NCI-H1092 (cell line): ENCODE data around the gene TMEM178B.
A peak's percentile ranks its signal among the peaks of the same experiment; 100 is the strongest.
"Not testable (repeated sequence)": the region's sequence is repeated elsewhere in the genome, so short reads cannot be mapped to it uniquely, and the experiment has no call there.

Experiments used
- DNase-seq: peaks from one replicate; lab custom pipeline; 2025; lab: John Stamatoyannopoulos, UW

TMEM178B gene

DNA sequence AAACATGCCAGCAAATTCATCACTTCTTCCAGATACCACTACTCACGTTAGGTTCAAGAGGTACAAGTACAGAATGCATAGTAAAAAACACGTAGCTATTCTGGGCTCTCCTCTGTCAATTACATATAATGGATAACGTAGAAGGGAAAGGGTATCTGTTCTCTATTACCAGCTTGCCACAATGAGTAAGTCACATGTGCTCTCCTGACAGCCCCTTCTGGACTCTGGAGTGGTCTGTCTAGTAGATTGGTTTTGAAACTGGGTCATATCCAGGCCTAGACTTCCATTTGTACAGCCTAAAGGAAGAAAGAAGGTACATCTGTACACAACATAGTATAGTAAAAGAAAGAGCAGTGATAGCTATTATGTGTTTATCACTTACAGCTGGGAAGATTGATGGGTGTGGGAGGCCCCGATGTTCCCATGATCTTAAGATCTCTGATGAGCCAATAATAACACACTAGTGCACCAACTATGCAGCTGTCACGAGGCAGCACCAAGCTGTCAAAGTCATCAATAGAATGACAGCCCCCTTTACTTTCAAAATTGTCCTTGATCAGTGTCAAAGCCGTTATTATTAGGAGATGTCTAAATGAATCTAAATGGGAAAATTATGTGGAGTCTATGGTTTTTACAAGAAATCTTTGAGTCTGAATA lies 315.4 kb downstream of the TMEM178B start:
- DNase-seq: no peak

DNA sequence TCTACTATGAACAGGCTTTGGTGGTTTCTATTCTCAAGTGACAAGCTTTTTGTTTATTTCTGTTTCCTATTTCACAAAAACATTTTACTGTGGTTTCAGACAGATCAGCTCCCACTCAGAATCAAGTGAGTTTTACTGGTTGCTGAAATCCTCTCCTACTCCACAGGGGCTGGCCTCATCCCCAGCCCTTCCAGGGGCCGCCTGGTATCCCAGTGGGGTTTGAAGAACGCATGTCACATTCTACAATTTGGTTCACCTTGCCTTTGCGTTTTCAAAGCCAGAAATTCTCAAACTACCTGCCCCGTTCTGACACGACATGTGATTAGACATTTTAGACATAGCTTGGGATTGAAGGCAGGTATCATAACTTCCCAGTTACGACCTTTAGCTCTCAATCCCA lies 316.5 kb downstream of the TMEM178B start:
- DNase-seq: no peak

DNA sequence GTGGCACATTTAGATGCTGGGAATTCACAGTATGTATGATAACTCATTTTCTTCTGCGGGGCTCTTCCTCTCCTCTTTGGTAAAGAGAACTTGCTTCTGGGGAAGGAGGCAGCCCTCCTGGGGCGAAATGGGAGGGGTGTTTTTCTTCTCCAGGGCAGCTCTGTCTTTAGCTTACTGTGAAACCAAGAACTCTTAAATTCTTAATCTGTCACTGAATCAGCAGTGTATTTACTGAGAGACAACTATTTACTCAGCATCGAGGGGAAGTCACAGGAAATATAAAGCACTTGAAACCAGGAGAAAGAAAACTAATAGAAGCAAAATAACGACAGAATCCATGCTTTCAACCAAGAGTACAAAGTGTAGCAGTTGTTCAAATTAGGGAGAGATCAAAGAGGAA lies 319.2 kb downstream of the TMEM178B start:
- DNase-seq: no peak

DNA sequence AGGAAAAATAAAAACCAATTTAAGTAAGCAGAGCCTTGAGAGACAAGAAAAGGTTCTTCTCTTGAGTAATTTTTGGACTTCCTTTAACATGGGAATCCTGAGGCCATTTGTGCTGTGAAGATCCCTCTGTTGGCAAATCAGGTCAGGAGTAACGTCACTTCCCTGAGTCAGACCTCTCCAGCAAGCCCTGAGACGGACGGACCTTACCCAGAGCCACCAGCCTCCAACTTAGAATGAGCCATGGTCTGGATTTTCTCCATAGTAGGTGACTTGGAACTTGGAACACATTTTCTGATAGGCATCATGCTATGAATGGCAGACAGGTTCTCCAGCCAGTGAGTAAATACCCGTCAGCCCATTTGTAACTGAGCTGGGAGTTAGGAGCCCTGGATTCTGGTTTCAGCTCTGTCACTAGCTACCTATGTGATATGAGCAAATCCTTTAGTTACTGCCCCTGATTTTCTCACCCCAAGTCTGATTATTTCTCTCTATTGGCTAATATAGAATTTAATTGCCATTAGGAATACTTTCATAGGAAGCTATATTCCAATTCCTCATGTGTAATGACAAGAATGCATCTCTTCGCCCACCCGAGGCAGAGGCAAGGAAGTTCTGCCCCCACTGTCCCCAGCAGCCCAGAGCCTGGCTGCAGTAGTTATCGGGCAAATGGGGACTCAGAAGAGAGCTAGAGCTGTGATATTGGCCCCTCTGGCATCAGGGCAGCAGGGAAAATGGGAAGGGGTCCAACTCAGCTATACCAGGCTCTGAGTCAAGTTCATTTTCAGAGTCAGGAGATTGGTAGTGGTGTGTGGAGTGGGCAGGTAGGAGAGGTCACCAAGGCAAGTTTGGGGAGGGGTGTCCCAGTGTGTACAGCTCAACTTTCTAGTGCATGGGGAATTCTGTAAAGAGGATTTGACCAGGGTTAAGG lies 323.6 kb downstream of the TMEM178B start:
- DNase-seq: no peak

DNA sequence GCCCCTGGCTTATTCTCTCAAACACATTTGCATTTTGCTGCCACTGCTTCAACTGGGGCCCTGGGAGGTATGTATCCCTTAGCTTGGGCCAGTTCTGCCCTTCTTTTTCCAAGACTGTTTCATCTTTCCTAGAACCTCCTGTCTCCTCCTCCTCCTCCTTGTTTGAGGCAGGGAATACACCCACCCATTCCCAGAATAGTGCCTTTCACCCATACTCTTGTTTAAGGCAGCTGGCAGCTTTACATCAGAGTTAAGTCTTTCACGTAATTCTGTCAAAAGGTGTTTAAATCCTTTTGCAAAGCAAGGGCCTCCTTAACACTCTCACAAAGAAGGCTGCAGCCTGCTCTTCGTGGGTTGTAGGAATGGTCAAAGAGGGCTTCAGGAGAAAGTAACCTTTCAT lies 326.5 kb downstream of the TMEM178B start:
- no peak for DNase-seq

DNA sequence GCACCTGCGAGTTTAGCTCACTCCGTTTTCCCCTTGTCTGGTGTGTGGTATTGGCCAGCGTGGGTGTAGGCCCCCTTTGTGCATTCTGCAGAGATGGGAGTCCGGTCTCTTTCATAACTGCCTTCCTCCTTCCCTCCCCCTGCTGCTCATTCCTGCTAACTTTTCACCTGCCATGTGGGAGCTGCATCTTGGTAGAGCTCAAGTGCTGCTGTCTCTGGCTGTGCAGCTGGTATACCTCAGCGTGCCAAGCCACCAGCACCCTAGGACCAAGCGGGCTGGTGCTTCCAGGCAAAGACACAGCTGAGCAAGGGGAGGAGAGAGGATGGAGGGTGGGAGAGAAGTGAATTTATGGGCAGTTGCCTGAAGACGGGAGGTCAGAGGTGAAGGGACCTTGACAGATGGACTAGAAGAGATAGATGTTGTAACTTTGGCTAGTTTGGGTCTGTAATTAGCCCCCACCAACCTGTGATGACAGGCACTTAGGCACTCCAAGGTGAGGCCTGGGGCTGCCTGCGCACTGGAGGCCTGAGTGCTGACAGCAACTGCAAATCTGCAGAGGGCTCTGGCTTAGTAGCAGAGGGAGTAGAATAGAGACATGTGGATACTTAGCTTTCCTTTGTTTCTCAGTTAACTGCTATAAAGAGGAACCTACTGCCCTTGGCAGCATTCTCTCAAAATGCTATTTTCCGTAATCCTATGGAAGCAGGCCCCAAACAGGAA lies 328.6 kb downstream of the TMEM178B start:
- no peak for DNase-seq

DNA sequence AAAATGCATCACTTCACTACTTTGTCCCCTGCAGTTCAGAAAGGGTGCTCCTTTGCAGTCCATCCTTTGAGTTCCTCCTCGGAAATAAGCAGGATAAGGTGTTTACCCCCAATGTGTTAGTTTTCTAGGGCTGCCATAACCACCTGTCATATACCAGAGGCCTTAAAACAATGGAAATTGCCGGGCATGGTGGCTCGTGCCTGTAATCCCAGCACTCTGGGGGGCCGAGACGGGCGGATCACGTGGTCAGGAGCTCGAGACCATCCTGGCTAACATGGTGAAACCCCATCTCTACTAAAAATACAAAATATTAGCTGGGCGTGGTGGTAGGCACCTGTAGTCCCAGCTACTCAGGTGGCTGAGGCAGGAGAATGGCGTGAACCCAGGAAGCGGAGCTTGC lies 330.0 kb downstream of the TMEM178B start:
- not testable (repeated sequence) for DNase-seq

DNA sequence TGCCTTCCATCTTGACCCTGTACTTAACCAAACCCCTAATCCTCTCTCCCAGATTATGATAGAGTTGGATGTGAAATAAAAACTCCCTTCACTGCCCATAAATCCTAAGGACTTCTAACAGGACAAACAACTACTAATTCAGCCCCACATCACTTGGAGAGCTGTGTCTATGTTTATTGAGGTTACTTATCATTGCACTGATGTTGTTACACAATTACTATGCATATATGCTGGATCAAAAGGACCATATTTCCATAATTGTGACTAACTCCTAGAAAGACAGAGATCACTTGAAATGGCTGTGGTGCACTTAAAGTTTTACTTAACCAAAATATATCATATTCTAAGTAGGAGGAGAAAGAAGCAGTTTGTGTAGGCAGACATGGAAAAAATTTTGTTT lies 332.5 kb downstream of the TMEM178B start:
- no peak for DNase-seq

DNA sequence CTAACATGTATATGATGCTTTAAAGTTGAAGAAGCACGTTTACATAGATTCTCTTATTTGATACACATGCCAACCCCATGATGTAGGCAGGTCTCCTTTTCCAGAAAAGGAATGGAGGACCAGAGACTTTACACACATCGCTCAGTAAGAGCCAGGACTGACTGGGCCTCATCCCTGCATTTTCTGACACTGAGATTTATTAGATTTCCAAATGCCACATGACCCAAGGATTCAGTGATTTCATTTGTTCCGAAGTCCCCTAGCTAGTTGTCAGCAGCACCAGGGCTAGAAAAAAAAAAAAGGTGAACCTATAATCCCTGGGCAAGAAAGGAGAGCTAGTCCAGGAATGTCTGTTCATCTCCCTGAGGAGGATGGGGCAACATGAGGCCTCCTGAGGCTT lies 334.0 kb downstream of the TMEM178B start:
- no peak for DNase-seq

DNA sequence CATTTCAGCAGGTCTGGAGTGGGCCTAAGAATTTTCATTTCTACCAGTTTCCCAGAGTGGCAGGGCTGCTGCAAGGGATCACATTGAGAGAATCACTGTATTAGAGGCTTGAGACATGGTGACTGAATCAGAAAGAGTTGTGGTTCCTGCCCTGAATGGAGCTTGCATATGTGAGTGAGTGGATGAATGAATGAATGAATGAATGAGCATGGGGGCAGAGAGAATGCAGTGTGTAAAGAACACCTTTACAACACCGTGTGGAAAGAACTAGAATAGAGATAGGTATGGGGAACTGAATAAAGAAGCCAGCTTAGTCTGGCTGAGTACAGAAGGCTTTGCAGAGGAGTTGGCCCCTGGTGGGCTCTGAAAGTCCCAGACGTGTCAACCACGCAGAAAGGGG lies 334.6 kb downstream of the TMEM178B start:
- DNase-seq: no peak

DNA sequence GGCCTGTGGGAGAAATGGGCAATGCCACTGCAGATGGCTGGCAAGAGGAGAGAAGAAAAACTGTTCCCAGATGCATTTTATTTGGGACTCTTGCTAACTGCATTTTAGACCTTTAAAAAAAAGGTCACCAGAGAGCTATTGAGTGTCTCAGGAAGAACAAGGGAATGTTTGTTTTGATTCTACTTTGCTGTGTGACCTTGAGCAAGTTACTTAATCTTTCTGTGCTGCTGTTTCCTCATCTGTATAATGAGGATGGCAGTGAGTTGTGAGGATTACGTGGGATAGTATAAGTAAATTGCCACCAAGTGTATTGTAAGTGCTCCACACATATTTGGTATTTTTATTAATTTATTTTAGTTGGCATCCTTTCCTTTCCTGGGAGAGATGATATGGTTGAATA lies 335.4 kb downstream of the TMEM178B start:
- no peak for DNase-seq

DNA sequence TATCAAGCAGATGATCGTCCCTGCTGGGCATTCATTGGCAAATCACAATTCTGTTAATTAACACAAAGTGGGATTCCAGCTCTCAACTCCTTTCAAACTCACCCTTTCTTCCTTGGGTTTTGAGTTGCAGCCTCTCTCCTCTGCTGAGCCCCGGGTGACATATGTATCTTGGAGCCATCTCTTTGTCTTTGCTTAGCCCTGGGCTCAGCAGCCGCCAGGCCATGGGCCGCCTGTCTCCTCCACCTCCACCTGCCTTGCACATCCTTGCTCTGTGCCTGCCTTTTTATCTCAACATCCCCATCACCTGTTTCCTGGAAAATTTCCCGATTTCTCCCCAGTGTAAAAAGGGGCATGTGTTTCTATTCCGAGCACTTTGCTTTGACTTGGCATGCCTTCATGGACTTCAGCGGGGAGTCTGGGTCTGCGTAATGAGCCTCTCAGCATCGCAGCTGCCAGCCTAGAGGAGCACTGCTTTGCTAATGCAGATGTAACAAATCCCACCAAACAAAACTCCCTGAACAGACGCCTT lies 336.0 kb downstream of the TMEM178B start:
- peak; percentile 92 for DNase-seq

DNA sequence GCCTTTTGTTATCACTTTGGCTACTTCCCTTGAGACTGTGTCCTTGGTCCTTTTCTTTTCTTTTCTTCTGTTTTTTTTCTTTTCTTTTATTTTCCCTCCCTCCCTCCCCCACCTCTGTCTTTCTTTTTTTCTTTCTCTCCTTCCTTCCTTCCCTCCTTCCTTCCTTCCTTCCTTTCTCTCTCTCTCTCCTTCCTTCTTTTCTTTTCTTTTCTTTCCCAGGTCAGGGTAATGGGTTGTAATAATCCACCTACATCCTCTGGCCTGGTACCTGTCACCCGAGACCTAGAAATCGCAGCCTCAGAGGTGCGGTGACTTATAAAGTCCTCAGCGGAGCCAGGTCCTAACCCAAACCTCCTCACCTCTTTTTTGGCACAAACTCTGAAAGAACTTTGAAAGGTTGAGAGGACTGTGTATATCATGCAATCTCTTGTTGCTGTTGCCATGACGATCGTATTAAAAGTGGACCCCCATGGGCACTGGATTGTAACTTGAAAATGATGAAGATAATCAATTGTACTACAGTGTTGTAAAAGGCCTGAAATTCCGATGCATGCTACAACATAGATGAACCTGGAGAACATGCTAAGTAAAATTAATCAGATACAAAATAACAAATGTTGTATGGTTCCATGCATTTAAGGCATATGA lies 336.6 kb downstream of the TMEM178B start:
- DNase-seq: no peak

DNA sequence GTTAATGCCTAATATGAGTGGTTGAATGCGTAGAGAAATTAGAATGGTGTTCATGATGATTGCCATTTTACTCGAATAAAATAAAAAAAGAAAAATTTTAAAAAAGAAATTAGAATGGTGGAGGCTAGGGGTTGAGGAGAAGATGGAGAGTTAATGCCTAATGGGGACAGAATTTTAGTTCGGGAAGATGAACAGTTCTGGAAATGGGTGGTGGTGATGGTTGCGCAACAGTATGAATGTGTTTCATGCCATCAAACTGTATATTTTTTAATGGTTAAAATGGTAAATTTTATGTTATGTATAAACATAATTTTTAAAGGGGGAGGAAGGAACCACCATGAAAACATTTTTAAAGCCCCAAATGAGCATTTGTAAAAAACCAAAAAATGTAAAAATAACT lies 337.3 kb downstream of the TMEM178B start:
- DNase-seq: no peak

DNA sequence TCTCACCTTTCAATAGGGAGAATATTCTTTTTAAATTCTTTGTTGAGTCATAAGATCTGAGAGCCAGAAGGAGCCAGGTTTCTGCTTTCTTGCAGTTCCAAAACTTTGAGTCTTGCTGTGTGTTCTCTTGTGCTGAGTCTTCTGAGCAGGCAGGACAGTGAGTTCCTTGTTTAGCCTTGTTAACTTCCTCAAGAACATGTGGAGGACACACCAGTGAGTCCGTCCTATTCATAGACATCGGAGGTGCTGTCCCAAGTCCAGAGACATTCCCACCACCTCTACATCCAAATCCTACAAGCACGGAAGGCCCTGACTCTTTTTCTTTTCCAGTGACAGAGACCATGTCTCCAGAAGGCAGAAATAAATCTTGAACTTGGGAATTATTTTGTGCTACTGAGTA lies 342.1 kb downstream of the TMEM178B start:
- DNase-seq: no peak

DNA sequence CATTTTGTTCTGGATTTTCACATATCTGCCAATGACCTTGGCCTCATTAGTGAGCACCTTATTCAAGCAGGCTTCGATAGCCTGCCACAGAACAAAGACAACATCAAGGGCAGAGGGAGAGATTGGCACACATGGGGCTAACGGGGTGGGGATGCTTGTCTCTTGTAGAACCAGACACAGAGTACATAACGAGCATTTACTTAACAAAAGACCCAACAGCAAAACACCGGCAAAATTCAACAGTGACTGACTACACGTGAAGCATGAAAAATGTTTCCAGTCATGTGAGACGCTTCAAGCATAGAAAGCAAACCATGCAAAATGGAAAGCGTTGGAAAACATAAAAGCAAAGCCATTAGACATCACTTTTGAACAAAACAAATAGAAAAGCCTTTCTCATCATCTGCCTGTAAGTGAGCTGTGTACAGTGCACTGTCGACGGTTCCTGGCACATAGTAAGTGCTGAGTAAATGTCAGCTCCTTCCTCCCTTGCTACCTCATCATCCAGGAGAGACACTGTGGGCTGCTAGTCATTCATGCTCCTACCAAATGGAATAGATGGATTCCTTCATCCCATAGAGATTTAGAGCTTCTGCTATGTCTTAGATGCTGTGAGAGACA lies 342.9 kb downstream of the TMEM178B start:
- DNase-seq: peak; percentile 85

DNA sequence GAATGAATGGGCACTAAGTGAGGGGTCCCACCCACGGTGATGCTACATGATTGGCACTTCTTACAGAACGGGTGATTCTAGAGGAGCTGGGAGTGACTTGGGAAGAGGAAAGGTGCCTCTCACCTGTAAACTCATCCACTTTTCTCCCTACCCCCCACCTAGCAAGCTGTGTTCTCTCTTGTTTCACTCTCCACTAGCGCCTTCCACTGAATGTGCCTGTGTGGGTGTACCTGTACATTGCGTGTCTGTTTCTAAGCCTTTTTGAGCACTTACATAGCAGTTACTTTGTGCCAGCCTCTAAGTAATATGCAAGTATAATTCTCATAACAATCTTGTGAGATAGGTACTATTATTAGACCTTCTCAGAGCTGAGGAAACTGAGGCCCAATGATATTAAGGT lies 343.6 kb downstream of the TMEM178B start:
- DNase-seq: no peak

DNA sequence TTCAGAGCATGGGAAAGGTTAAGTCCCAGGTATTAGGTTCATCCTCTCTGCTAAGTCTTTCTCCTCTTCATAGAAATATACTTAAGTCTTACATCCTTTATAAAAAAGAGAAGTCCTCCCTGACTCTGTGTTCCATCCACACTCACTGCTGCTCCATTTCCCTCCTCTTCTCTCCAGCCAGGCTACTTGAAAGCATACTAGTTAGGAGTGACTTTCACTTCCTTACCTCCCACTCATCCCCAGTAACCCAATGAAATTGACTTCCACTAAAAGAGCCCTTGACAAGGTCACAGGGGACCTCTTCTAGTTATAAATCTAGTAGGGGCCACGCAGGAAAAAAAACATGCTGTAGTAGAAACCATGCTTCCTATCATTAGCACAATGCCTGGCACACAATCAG lies 344.2 kb downstream of the TMEM178B start:
- DNase-seq: no peak

DNA sequence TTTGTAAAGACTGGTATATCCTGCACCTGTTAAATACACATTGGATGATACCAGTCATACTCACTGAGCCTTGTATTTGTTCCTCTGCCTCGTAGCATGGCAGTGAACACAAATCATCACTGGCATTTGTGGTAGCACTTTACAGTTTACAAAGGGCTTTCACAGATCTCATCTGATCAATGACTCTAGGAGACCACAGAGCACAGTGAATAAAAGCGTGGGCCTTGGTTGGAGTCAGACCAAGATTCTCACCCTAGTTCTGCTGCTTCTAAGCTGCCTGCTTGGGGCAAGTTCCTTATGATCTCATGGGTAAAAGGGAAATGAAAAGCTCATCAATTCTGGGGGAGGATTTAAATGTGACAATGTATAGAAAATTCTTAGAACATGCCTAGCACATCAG lies 347.4 kb downstream of the TMEM178B start:
- no peak for DNase-seq

DNA sequence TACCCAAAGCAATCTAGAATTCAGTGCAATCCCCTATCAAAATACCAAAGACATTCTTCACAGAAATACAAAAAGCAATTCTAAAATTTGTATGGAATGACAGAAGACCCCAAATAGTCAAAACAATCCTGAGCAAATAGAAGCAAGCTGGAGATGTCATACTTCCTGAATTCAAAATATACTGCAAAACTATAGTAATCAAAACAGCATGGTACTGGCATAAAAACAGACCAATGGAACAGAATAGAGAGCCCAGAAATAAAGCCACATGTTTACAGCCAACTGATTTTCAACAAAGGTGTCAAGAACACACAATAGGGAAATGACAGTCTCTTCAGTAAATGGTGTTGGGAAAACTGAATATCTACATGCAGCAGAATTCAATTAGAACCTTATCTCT lies 353.3 kb downstream of the TMEM178B start:
- no peak for DNase-seq

DNA sequence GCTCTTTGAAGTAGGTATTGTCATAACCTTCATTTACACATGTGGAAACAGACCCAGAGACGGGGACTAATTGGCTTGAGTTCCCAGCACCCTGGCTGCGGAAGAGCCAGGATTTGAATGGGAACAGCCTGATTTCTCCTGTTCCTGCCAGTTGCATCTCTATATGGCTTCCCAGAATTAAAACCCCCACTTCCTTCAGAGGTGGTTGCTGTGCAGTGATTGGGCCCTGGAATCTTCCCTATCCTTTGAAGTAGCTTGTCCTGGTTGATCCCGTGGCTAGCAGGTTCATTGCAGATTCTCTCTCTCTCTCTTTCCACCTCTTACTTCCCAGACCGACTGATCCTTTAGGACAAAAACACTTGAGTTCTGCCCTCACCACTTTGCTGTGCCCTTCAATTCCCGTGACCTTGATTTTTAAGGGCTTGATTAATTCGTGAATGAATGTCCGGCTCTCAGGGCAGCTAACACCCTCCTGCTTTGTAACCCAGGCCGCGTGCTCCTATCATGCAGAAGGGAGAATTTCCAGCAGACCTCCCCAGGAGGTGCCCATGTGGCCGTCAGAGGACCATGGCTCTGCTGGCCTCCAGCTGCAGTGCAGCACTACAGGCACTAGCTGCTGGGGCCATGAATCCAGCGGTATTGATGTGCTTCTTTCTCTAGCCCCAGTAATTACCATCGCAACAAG lies 356.7 kb downstream of the TMEM178B start:
- DNase-seq: peak; percentile 38
